ENCODE data around the gene SEMA3B. TPM values are rescaled to one million over a fixed set of nuclear protein-coding genes. Genes with fewer than 3 reads are reported as not detected.
"Not testable (repeated sequence)": the region's sequence is repeated elsewhere in the genome, so short reads cannot be mapped to it uniquely, and the experiment has no call there.

The SEMA3B gene
- total RNA-seq, 1 donor from 2014 or later = 34.8 TPM

- H3K4me3 Mint-ChIP-seq = peak overlapping the region; percentile 72
- DNase-seq (ENCODE audit: extremely low spot score, unreplicated experiment) = no peak
- no peaks in the 10 kb centered on the region for H3K9me3 Mint-ChIP-seq
- peaks cover 4% of the 10 kb centered on the region for H3K27me3 Mint-ChIP-seq
- peaks cover 3% of the 10 kb centered on the region for H3K36me3 Mint-ChIP-seq
- peaks cover 42% of the 10 kb centered on the region for H3K4me1 Mint-ChIP-seq (ENCODE audit: unreplicated experiment)
- TF ChIP-seq CTCF (conservative IDR thresholded peaks at IDR 0.05) = no peak
- peak overlapping the region; percentile 85 for H3K27ac Mint-ChIP-seq
These were observed 671 bp upstream of the SEMA3B start for GRCh38 chr3:50268276-50268675.

GRCh38 chr3:50269460-50269859 lies 513 bp downstream of the SEMA3B start:
- TF ChIP-seq CTCF (conservative IDR thresholded peaks at IDR 0.05) = no peak
- H3K27me3 Mint-ChIP-seq = peaks cover 10% of the 10 kb centered on the region
- peak overlapping the region; percentile 73 for H3K27ac Mint-ChIP-seq
- H3K4me1 Mint-ChIP-seq (ENCODE audit: unreplicated experiment) = peaks cover 42% of the 10 kb centered on the region
- no peaks in the 10 kb centered on the region for H3K9me3 Mint-ChIP-seq
- peak overlapping the region; percentile 76 for H3K4me3 Mint-ChIP-seq
- peaks cover 7% of the 10 kb centered on the region for H3K36me3 Mint-ChIP-seq
- no peak for DNase-seq (ENCODE audit: extremely low spot score, unreplicated experiment)

GRCh38 chr3:50269977-50270413 lies 1.0 kb downstream of the SEMA3B start:
- DNase-seq (ENCODE audit: extremely low spot score, unreplicated experiment) = no peak
- peaks cover 9% of the 10 kb centered on the region for H3K36me3 Mint-ChIP-seq
- H3K27ac Mint-ChIP-seq = peak overlapping the region; percentile 26
- no peak for TF ChIP-seq CTCF (conservative IDR thresholded peaks at IDR 0.05)
- H3K27me3 Mint-ChIP-seq = peaks cover 14% of the 10 kb centered on the region
- H3K9me3 Mint-ChIP-seq = no peaks in the 10 kb centered on the region
- H3K4me1 Mint-ChIP-seq (ENCODE audit: unreplicated experiment) = peaks cover 43% of the 10 kb centered on the region
- H3K4me3 Mint-ChIP-seq = peak overlapping the region; percentile 41

GRCh38 chr3:50270422-50271224 lies 1.7 kb downstream of the SEMA3B start:
- Mint-ChIP-seq H3K4me3 (no peak overlapping the region), H3K27me3 (peaks cover 20% of the 10 kb centered on the region), H3K27ac (peak overlapping the region; percentile 70), H3K36me3 (peaks cover 9% of the 10 kb centered on the region), H3K9me3 (no peaks in the 10 kb centered on the region), H3K4me1 (ENCODE audit: unreplicated experiment) (peaks cover 47% of the 10 kb centered on the region)
- TF ChIP-seq CTCF (conservative IDR thresholded peaks at IDR 0.05) = no peak
- no peak for DNase-seq (ENCODE audit: extremely low spot score, unreplicated experiment)

GRCh38 chr3:50271314-50271936 lies 2.5 kb downstream of the SEMA3B start:
- no peak for DNase-seq (ENCODE audit: extremely low spot score, unreplicated experiment)
- Mint-ChIP-seq H3K4me1 (ENCODE audit: unreplicated experiment) (peaks cover 41% of the 10 kb centered on the region), H3K27me3 (peaks cover 25% of the 10 kb centered on the region), H3K27ac (peak overlapping the region; percentile 70), H3K9me3 (no peaks in the 10 kb centered on the region), H3K36me3 (peaks cover 9% of the 10 kb centered on the region), H3K4me3 (peak overlapping the region; percentile 72)
- no peak for TF ChIP-seq CTCF (conservative IDR thresholded peaks at IDR 0.05)

- Mint-ChIP-seq H3K4me1 (ENCODE audit: unreplicated experiment) (peaks cover 38% of the 10 kb centered on the region), H3K27me3 (peaks cover 26% of the 10 kb centered on the region), H3K4me3 (peak overlapping the region; percentile 79), H3K27ac (peak overlapping the region; percentile 80)
- DNase-seq (ENCODE audit: extremely low spot score, unreplicated experiment); H3K36me3 Mint-ChIP-seq; H3K9me3 Mint-ChIP-seq: not testable (repeated sequence)
These were observed 3.6 kb downstream of the SEMA3B start for GRCh38 chr3:50272538-50272910.

Measured in type B pancreatic cell (in vitro differentiated cells).